HEK293 (cell line): ENCODE data around the gene TMEM119.

Experiments
- CTCF ChIA-PET: fragments of 350-600 bp; formaldehyde crosslinking; extraction: SDS; loops from one replicate; lab custom pipeline; 2021; ENCODE audit warnings: antibody characterized with exemption; lab: Yijun Ruan, JAX
- POLR2A ChIA-PET: fragments of 300-600 bp; formaldehyde crosslinking; extraction: SDS; loops from one replicate; lab custom pipeline; 2020; ENCODE audit warnings: antibody characterized with exemption, inconsistent platforms; lab: Yijun Ruan, JAX
- H3K27ac ChIP-seq: fragments of 200-500 bp; sonication (Bioruptor generic); 2 replicates; pipeline ENCODE4 v1.5.1; 2014; ENCODE audit warnings: low read depth, low read length, control low read depth, inconsistent platforms; ENCODE audit errors: extremely low read depth
- H3K36me3 ChIP-seq, 2 experiments: fragments of 200-500 bp in 1 of 2; sonication (Bioruptor generic) in 1 of 2; 1 replicate in 1 of 2; 2 replicates in 1 of 2; pipeline ENCODE4 v1.5.1; 2014 to 2017; ENCODE audit warnings: inconsistent platforms in 2 of 2, low read length in 2 of 2; ENCODE audit not compliant: control insufficient read depth in 2 of 2, insufficient read depth in 1 of 2
- H3K4me1 ChIP-seq: fragments of 200-500 bp; sonication (Bioruptor generic); 2 replicates; pipeline ENCODE4 v1.5.1; 2014; ENCODE audit warnings: mild to moderate bottlenecking, low read length, inconsistent platforms; ENCODE audit not compliant: control insufficient read depth, insufficient read depth
- H3K4me3 ChIP-seq: 2 replicates; pipeline ENCODE4 v1.5.1; 2011; ENCODE audit warnings: low read depth, mild to moderate bottlenecking, control low read depth, low read length, moderate library complexity
- H3K9me3 ChIP-seq: fragments of 200-500 bp; sonication (Bioruptor generic); 2 replicates; pipeline ENCODE4 v1.5.1; 2014; ENCODE audit warnings: low read depth, low read length, inconsistent platforms; ENCODE audit not compliant: control insufficient read depth, insufficient read depth
- ELK4 ChIP-seq: IDR thresholded peaks from 2 replicates; pipeline ENCODE4 v1.6.1; 2011; ENCODE audit warnings: mild to moderate bottlenecking, low read depth, low read length, borderline replicate concordance
- KLF8 ChIP-seq: fragments of 450-650 bp; formaldehyde crosslinking; IDR thresholded peaks from 2 replicates; pipeline ENCODE4 v1.5.1; 2016; ENCODE audit warnings: missing biosample characterization, missing genetic modification characterization
- MYNN ChIP-seq: fragments of 450-650 bp; formaldehyde crosslinking; IDR thresholded peaks from 2 replicates; pipeline ENCODE4 v1.5.1; 2016; ENCODE audit warnings: missing biosample characterization, missing genetic modification characterization, borderline replicate concordance
- YY1 ChIP-seq: fragments of 450-650 bp; formaldehyde crosslinking; IDR thresholded peaks from 2 replicates; pipeline ENCODE4 v1.5.1; 2018; ENCODE audit warnings: missing biosample characterization, missing genetic modification characterization
- ZBTB1 ChIP-seq: fragments of 450-650 bp; formaldehyde crosslinking; IDR thresholded peaks from 2 replicates; pipeline ENCODE4 v1.5.1; 2016; ENCODE audit warnings: missing biosample characterization, missing genetic modification characterization
- ZBTB48 ChIP-seq: fragments of 450-650 bp; formaldehyde crosslinking; IDR thresholded peaks from 2 replicates; pipeline ENCODE4 v1.5.1; 2016; ENCODE audit warnings: missing biosample characterization, missing genetic modification characterization
- ZBTB7A ChIP-seq: fragments of 450-650 bp; formaldehyde crosslinking; IDR thresholded peaks from 2 replicates; pipeline ENCODE4 v1.5.1; 2016; ENCODE audit warnings: low read depth, missing biosample characterization, missing genetic modification characterization
- ZFP37 ChIP-seq: fragments of 450-650 bp; formaldehyde crosslinking; IDR thresholded peaks from 2 replicates; pipeline ENCODE4 v1.5.1; 2016; ENCODE audit warnings: missing biosample characterization, missing genetic modification characterization
- ZNF16 ChIP-seq: fragments of 450-650 bp; formaldehyde crosslinking; IDR thresholded peaks from 2 replicates; pipeline ENCODE4 v1.5.1; 2016; ENCODE audit warnings: low read depth, missing biosample characterization, missing genetic modification characterization
- ZNF26 ChIP-seq: fragments of 450-650 bp; formaldehyde crosslinking; IDR thresholded peaks from 2 replicates; pipeline ENCODE4 v1.5.1; 2016; ENCODE audit warnings: missing biosample characterization, missing genetic modification characterization
- ZNF350 ChIP-seq: fragments of 450-650 bp; formaldehyde crosslinking; IDR thresholded peaks from 2 replicates; pipeline ENCODE4 v1.5.0; 2017; ENCODE audit warnings: missing biosample characterization, mild to moderate bottlenecking, missing genetic modification characterization
- ZNF366 ChIP-seq: fragments of 450-650 bp; formaldehyde crosslinking; conservative IDR thresholded peaks from 2 replicates; pipeline ENCODE4 v1.5.1; 2016; ENCODE audit warnings: missing biosample characterization, missing genetic modification characterization
- ZNF37A ChIP-seq: fragments of 450-650 bp; IDR thresholded peaks from 2 replicates; pipeline ENCODE4 v1.5.1; 2018; ENCODE audit warnings: missing biosample characterization, missing genetic modification characterization
- ZNF433 ChIP-seq: fragments of 450-650 bp; formaldehyde crosslinking; IDR thresholded peaks from 2 replicates; pipeline ENCODE4 v1.5.1; 2016; ENCODE audit warnings: missing biosample characterization, missing genetic modification characterization, low read depth
- ZNF549 ChIP-seq: fragments of 450-650 bp; IDR thresholded peaks from 2 replicates; pipeline ENCODE4 v1.5.1; 2018; ENCODE audit warnings: missing biosample characterization, missing genetic modification characterization, mild to moderate bottlenecking, inconsistent platforms, moderate library complexity
- ZNF596 ChIP-seq: fragments of 450-650 bp; IDR thresholded peaks from 2 replicates; pipeline ENCODE4 v1.5.0; 2018; ENCODE audit warnings: missing biosample characterization, mild to moderate bottlenecking, missing genetic modification characterization, moderate library complexity
- ZNF768 ChIP-seq: fragments of 450-650 bp; formaldehyde crosslinking; IDR thresholded peaks from 2 replicates; pipeline ENCODE4 v1.5.1; 2018; ENCODE audit warnings: missing biosample characterization, mild to moderate bottlenecking, missing genetic modification characterization
- ZNF776 ChIP-seq: fragments of 450-650 bp; formaldehyde crosslinking; IDR thresholded peaks from 2 replicates; pipeline ENCODE4 v1.5.0; 2017; ENCODE audit warnings: missing biosample characterization, missing genetic modification characterization, borderline replicate concordance
- ZNF837 ChIP-seq: fragments of 450-650 bp; formaldehyde crosslinking; IDR thresholded peaks from 2 replicates; pipeline ENCODE4 v1.5.1; 2016; ENCODE audit warnings: missing biosample characterization, missing genetic modification characterization
- ZSCAN23 ChIP-seq: fragments of 450-650 bp; formaldehyde crosslinking; IDR thresholded peaks from 2 replicates; pipeline ENCODE4 v1.5.1; 2016; ENCODE audit warnings: missing biosample characterization, missing genetic modification characterization
- ZSCAN30 ChIP-seq: fragments of 450-650 bp; IDR thresholded peaks from 2 replicates; pipeline ENCODE4 v1.5.1; 2018; ENCODE audit warnings: missing biosample characterization, mild to moderate bottlenecking, missing genetic modification characterization, moderate library complexity
- ZXDB ChIP-seq: fragments of 450-650 bp; formaldehyde crosslinking; IDR thresholded peaks from 2 replicates; pipeline ENCODE4 v1.5.1; 2016; ENCODE audit warnings: missing biosample characterization, missing genetic modification characterization
- TF ChIP-seq, protein P1 (sequence below): fragments of 450-650 bp; IDR thresholded peaks from 2 replicates; pipeline ENCODE4 v1.5.1; 2018; ENCODE audit warnings: missing biosample characterization, missing genetic modification characterization

TMEM119 gene

GRCh38 chr12:108615918-108616317 lies 18.0 kb upstream of the TMEM119 start (continued):
- TF ChIP-seq ZNF26 (tag by site-specific recombination) = no peak
- TF ChIP-seq, protein P1, sequence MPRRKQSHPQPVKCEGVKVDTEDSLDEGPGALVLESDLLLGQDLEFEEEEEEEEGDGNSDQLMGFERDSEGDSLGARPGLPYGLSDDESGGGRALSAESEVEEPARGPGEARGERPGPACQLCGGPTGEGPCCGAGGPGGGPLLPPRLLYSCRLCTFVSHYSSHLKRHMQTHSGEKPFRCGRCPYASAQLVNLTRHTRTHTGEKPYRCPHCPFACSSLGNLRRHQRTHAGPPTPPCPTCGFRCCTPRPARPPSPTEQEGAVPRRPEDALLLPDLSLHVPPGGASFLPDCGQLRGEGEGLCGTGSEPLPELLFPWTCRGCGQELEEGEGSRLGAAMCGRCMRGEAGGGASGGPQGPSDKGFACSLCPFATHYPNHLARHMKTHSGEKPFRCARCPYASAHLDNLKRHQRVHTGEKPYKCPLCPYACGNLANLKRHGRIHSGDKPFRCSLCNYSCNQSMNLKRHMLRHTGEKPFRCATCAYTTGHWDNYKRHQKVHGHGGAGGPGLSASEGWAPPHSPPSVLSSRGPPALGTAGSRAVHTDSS (tag by site-specific recombination) = no peak

DNA sequence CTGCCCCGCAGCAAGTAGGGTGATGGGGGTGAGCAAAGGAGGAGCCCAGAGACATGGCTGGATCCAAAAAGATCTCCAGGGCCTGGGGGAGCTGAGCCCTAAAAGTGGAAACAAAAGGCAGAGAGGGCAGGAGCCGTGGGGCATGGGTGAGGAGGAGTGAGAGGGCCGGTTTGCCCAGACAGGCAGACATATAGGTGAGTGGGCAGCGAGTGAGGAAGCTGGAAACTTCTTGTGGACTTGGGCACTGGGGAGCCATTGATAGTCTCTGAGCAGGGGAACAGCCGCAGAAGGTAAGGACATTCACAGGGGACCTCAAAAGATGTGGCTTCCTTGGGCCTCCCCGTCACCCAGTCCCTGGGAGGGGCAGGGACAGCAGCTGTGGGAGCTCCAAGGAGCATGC lies 16.8 kb upstream of the TMEM119 start:
- Histone ChIP-seq H3K9me3 (no peaks in the 10 kb centered on the region), H3K36me3 (no peaks in the 10 kb centered on the region), H3K4me3 (no peak overlapping the region), H3K4me1 (no peaks in the 10 kb centered on the region), H3K27ac (no peak overlapping the region)
- TF ChIP-seq ZNF16 (tag by site-specific recombination) (peak; percentile 79), KLF8 (tag by site-specific recombination) (no peak), ZFP37 (tag by site-specific recombination) (no peak)
- POLR2A ChIA-PET = no interaction called here
- CTCF ChIA-PET = interaction anchor here (7.2 kb wide), 1 partner anchor 46 kb away, joined by 160 read pairs; no protein-coding TSS in a partner anchor

GRCh38 chr12:108614041-108614440 lies 16.2 kb upstream of the TMEM119 start:
- Histone ChIP-seq H3K4me3 (no peak overlapping the region), H3K36me3 (no peaks in the 10 kb centered on the region), H3K27ac (no peak overlapping the region), H3K4me1 (no peaks in the 10 kb centered on the region), H3K9me3 (no peaks in the 10 kb centered on the region)
- ChIA-PET CTCF (no interaction called here), POLR2A (interaction anchor here (0.6 kb wide), 1 partner anchor 16 kb away, joined by 3 read pairs; the partner anchor contains the start of gene TMEM119)
- TF ChIP-seq ZNF768 (tag by site-specific recombination) = 0 out of 2 replicates have a peak, but pooled peaks have one; percentile 46
- TF ChIP-seq ZNF37A = no peak
- no peak for TF ChIP-seq YY1
- no peak for TF ChIP-seq ZNF776 (tag by site-specific recombination)

- H3K4me3 ChIP-seq = no peak overlapping the region
- CTCF ChIA-PET = interaction anchor here (2.7 kb wide), 1 partner anchor 189 kb away, joined by 8 read pairs; no protein-coding TSS in a partner anchor
- no peak for TF ChIP-seq ZNF366
- TF ChIP-seq ZBTB48 (tag by site-specific recombination) = no peak
- TF ChIP-seq ZXDB = no peak
- no peak for TF ChIP-seq ZNF549 (tag by site-specific recombination)
- no peak for TF ChIP-seq ZBTB7A (tag by site-specific recombination)
- no peak for TF ChIP-seq ZNF433
- TF ChIP-seq ZSCAN23 (tag by site-specific recombination) = no peak
- TF ChIP-seq ZBTB1 = no peak
- no peak for TF ChIP-seq ZNF837
- TF ChIP-seq ZNF350 (tag by site-specific recombination) = no peak
- TF ChIP-seq ZNF596 (tag by site-specific recombination) = no peak
- no peak for TF ChIP-seq ZSCAN30 (tag by site-specific recombination)
- TF ChIP-seq MYNN = no peak
- no peak for TF ChIP-seq ELK4
- H3K27ac ChIP-seq = no peak overlapping the region
- POLR2A ChIA-PET = interaction anchor here (0.6 kb wide), 1 partner anchor 16 kb away, joined by 3 read pairs; the partner anchor contains the start of gene TMEM119
- H3K4me1 ChIP-seq = no peaks in the 10 kb centered on the region
- no peaks in the 10 kb centered on the region for H3K36me3 ChIP-seq
- H3K9me3 ChIP-seq = no peaks in the 10 kb centered on the region
These were observed 15.7 kb upstream of the TMEM119 start for GRCh38 chr12:108613548-108613947.
